NCI-H510A treated with DMSO at 0.1 percent for 48 hours (cell line): ENCODE results near the gene SRRD.
"Not testable (repeated sequence)": the region's sequence is repeated elsewhere in the genome, so short reads cannot be mapped to it uniquely, and the experiment has no call there.

ENCODE experiments used
- DNase-seq: peaks from one replicate; lab custom pipeline; 2025; lab: John Stamatoyannopoulos, UW

Gene SRRD

GRCh38 chr22:26522012-26522411, 38.3 kb downstream of the SRRD start:
- no peak for DNase-seq

GRCh38 chr22:26522592-26522991, 38.9 kb downstream of the SRRD start:
- DNase-seq: no peak

DNA sequence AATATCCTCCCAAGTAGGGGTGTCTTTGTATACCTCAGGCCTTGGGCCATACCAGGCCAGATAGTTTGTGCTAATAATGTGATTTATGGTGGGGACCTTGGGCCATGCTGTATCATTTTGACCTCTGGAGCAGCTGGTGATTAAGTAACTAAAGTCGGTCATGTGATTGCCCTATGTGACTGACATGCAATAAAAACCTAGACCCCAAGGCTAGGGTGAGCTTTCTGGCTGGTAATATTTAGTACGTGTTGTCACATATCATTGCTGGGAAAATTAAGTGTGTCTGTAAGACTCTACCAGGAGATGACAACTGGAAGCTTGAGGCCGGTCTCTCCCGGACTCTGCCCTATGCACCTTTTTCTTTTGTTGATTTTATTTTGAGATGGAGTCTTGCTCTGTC, 41.2 kb downstream of the SRRD start:
- no peak for DNase-seq

GRCh38 chr22:26525946-26526564, 42.4 kb downstream of the SRRD start:
- DNase-seq: no peak

GRCh38 chr22:26527167-26527566, 43.5 kb downstream of the SRRD start:
- no peak for DNase-seq

DNA sequence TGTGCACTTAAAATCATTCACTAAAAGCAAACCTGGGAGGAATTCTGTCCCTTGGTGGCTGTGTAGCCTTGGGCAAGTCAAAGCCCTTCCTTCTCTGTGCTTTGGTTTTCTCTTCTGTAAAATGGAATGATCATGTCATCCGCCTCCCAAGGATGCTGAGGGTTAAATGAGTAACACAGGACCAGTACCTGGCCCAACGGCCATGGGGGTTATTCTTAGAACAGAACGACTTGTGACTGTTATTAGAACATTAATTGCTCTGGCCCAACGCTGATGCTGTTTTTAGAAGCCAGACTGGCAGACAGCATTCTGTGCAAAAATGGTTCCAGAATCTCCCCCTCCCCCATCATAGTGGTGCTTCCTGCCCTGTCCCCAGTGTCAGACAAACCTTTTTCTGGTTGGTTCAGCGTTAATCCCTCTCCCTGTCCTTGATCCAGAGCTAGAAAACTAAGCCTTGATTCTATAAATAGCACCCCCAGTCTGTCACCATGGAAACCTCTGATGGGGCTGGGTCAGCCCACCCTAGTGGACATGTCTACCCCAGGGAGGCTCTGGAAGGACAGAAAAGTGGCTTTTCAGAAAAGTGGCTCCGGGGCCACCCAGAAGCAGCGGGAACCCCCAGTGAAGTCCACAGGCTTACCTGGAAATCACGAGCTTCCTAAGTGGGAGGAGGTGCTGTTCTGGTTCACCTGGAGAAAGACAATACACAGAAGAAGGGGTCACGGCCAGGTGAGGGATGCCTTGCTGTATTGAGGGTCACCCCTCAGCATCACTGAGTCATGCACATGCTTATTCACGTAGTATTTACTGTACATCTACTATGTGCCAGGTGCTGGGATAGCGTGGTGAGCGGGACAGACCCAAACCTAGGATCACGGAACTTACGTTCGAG, 44.1 kb downstream of the SRRD start:
- DNase-seq: no peak

- DNase-seq: not testable (repeated sequence)
Observed at GRCh38 chr22:26528518-26528917, 44.8 kb downstream of the SRRD start.

DNA sequence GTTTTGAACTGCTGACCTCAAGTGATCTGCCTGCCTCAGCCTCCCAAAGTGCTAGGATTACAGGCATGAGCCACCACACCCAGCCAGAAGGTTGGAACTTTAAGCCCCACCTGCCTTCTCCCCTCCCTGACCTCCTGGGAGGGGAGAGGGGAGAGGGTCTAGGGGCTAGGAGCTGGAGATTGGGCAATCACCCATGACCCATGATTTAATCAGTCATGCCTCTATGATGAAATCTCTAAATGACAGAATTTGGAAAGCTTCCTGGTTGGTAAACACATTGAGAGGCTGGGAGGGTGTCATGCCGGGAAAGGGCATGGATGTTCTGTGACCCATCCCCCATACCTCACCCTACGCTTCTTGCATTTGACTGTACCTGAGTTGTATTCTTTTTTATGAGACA, 45.7 kb downstream of the SRRD start:
- no peak for DNase-seq

GRCh38 chr22:26534171-26534855, 50.6 kb downstream of the SRRD start:
- no peak for DNase-seq

GRCh38 chr22:26534874-26535602, 51.4 kb downstream of the SRRD start:
- DNase-seq: no peak

DNA sequence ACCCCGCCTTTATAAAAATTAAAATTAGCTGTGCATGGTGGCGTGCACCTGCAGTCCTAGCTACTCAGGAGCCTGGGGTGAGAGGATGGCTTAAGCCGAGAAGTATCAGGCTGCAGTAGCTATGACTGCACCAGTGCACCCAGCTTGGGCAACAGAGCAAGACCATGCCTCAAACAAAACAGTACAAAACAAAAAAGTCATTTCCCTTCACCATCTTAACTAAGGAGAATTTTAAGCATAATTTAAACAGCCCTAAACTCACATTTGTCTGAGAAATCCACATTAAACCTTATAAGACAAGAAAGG, 51.9 kb downstream of the SRRD start:
- DNase-seq: no peak

DNA sequence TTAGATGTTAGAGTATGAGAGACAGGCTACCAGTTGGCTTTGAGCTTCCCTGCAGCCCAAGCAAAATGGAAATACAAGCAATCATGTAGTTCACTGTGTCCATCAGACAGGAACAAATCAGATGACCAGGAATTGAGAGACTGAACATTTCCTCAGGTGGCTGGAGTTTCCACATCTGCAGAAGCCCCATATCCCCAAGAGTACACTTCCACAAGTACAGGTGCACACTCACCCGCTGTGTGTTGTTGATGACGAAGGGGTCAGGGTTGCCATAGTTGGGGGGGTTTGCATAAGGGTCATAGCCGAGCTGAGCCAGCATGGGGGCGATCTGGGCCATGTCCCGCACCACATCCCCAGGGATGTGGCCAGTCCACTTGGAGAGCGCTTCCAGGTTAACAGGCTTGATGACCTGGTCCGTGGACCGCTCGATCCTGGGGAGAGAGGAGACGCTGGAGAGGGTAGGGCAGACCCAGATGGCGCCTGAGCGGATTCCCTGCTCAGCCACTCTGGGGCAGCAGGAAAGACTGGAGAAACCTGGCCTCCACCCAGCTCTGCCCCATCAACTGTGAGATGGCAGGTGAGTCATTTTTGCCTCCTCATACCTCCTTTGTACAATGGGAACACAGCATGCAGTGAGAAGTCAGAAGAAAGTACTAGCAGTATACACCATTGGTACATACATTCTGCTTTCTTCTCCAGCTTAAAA, 52.5 kb downstream of the SRRD start:
- DNase-seq: no peak

DNA sequence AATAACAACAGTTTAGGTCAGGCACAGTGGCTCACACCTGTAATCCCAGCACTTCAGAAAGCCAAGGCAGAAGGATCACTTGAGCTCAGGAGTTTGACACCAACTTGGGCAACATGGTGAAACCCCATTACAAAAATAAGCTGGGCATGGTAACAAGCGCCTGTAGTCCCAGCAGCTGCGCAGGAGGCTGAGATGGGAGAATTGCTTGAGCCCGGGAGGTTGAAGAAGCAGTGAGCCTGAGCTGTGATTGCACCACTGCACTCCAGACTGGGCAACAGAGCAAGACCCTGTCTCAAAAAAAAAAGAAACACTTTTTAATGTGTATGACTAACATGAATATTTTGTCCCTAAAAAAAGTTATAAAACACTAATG, 53.1 kb downstream of the SRRD start:
- no peak for DNase-seq

DNA sequence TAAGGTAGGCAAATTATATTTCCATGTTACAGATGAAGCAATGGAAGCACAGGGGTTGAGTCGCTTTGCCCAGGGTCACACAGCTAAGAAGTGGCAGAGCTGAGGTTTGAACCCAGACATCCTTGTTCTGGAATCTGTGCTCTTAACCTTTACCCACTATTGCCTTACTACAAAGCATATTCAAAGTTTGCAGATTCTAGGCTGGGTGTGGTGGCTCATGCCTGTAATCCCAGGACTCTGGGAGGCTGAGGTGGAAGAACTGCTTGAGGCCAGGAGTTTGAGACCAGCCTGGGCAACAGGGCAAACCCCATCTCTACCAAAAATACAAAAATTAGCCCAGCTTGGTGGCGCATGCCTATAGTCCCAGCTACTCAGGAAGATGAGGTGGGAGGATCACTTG, 56.4 kb downstream of the SRRD start:
- no peak for DNase-seq

DNA sequence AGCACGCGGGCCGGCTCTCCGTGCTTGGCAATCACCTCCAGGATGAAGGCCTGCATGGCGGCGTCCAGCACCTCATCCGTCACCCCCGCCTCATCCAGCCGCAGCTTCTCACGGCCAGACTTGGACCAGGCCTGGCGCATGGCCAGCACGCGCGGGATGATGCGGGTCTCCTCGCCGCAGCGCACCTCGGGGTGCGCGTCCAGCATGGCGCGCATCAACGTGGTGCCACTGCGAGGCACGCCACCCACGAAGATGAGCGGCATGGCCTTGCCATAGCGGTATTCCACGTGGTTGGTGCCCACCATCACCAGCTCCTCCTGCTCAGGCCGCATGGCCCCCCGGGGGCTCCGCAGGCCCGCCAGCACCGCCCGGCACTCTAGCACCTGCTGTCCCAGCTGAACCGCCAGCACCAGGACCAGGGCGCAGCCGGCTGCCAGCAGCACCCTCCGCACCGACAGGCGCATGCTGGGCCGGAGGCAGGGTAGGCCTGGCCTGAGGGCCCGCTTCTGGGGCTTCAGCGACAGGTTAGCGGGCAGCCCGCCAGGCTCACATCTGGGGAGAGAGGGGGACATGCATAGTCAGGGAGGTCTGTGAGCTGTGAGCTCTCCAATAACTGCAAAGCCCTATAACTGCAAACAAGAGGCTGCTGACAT, 57.6 kb downstream of the SRRD start:
- DNase-seq: no peak

DNA sequence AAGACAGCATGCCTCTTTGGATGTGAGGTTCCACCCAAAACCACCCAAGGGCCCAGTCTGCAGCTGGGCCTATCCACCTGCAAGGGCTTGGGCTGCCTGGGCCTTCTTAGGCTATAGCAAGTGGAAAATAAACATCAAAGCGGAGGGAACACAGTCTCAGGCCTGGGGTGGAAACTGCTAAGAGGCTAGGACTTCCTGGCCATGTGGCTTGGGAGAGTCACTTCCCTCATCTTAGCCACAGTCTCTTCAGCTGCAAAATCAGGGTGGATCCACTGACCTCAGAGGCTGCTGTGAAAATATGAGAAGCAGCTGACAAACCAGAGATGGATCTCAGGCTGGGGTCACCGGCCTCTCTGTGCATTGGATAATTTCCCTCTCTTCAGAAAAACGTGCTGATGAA, 59.2 kb downstream of the SRRD start:
- no peak for DNase-seq
